PC-9 (cell line): ENCODE data around the gene STARD13.

Experiments
- CTCF ChIP-seq: fragments of 200-600 bp; sonication (generic); conservative IDR thresholded peaks from 2 replicates; pipeline ENCODE4 v1.6.1; 2017; ENCODE audit warnings: mixed run types, antibody characterized with exemption, mild to moderate bottlenecking, moderate library complexity
- EZH2 ChIP-seq: fragments of 200-600 bp; sonication (generic); IDR thresholded peaks from 2 replicates; pipeline ENCODE4 v1.8.0; 2017; ENCODE audit warnings: antibody characterized with exemption, low read depth

GRCh38 chr13:33053397-33054066, 232.0 kb downstream of the STARD13 start:
- TF ChIP-seq EZH2 (no peak), CTCF (no peak)
